Brain pericyte (primary cell): ENCODE results near the gene CLDN9.

Experiments
- DNase-seq: peaks from one replicate; pipeline ENCODE4 v3.0.0-alpha.2; 2012; ENCODE audit warnings: low read depth, low spot score

Gene CLDN9

GRCh38 chr16:2974319-2975056, 38.2 kb upstream of the CLDN9 start:
- DNase-seq, result no peak

- DNase-seq, result no peak
Measured at GRCh38 chr16:2975161-2975795, 37.4 kb upstream of the CLDN9 start.

GRCh38 chr16:2976201-2976600, 36.5 kb upstream of the CLDN9 start:
- no peak for DNase-seq

- DNase-seq, result no peak
Measured at GRCh38 chr16:2976673-2977072, 36.0 kb upstream of the CLDN9 start.

- DNase-seq, result no peak
Measured at GRCh38 chr16:2977440-2977839, 35.3 kb upstream of the CLDN9 start.

- no peak for DNase-seq
Measured at GRCh38 chr16:2979669-2980226, 33.0 kb upstream of the CLDN9 start.

- peak; percentile 34 for DNase-seq
Measured at GRCh38 chr16:2980227-2981176, 32.2 kb upstream of the CLDN9 start, which contains the start of gene PKMYT1. Gene PKMYT1, minus strand, starts transcription at chr16:2980446. Its CDS starts 789 bp downstream, at chr16:2979657.

- no peak for DNase-seq
Measured at GRCh38 chr16:2981177-2981898, 31.4 kb upstream of the CLDN9 start.

- no peak for DNase-seq
Measured at GRCh38 chr16:2981899-2982250, 30.8 kb upstream of the CLDN9 start.

GRCh38 chr16:2982402-2982801, 30.3 kb upstream of the CLDN9 start:
- DNase-seq, result no peak

- DNase-seq, result no peak
Measured at GRCh38 chr16:2983706-2984136, 29.0 kb upstream of the CLDN9 start.

- no peak for DNase-seq
Measured at GRCh38 chr16:2985462-2985861, 27.3 kb upstream of the CLDN9 start.

GRCh38 chr16:2985893-2986355, 26.8 kb upstream of the CLDN9 start:
- no peak for DNase-seq

GRCh38 chr16:2986623-2987188, 26.0 kb upstream of the CLDN9 start:
- no peak for DNase-seq

- no peak for DNase-seq
Measured at GRCh38 chr16:2987286-2987685, 25.4 kb upstream of the CLDN9 start.

- DNase-seq, result no peak
Measured at GRCh38 chr16:2987833-2988232, 24.9 kb upstream of the CLDN9 start.

GRCh38 chr16:2988590-2989099, 24.1 kb upstream of the CLDN9 start:
- no peak for DNase-seq

GRCh38 chr16:2990891-2991290, 21.8 kb upstream of the CLDN9 start:
- DNase-seq, result no peak

- DNase-seq, result no peak
Measured at GRCh38 chr16:2991566-2992261, 21.0 kb upstream of the CLDN9 start.
